DOHH2 (cell line): Measurements from ENCODE around the gene REPIN1.
A peak's percentile ranks its signal among the peaks of the same experiment; 100 is the strongest.

Source experiments
- H3F3A ChIP-seq: fragments of 200-600 bp; sonication (generic), shearing (Covaris generic); 2 replicates; pipeline ENCODE4 v1.6.0; 2016; ENCODE audit warnings: antibody characterized with exemption, mild to moderate bottlenecking; ENCODE audit not compliant: control insufficient read depth, insufficient read depth
- H3K27ac ChIP-seq: fragments of 200-600 bp; sonication (generic); 2 replicates; pipeline ENCODE4 v1.5.1; 2014; ENCODE audit warnings: low read depth, mild to moderate bottlenecking, low read length, moderate library complexity
- H3K27me3 ChIP-seq: fragments of 200-600 bp; sonication (generic); 2 replicates; pipeline ENCODE4 v1.6.1; 2014; ENCODE audit warnings: mild to moderate bottlenecking, low read length, mixed read lengths; ENCODE audit not compliant: control insufficient read depth
- H3K36me3 ChIP-seq: fragments of 200-600 bp; sonication (generic); 2 replicates; pipeline ENCODE4 v1.6.1; 2014; ENCODE audit warnings: mild to moderate bottlenecking, low read length, moderate library complexity, mixed read lengths; ENCODE audit not compliant: control insufficient read depth
- H3K4me1 ChIP-seq: fragments of 200-600 bp; sonication (generic); 2 replicates; pipeline ENCODE4 v1.6.1; 2014; ENCODE audit warnings: mild to moderate bottlenecking, low read length, mixed read lengths; ENCODE audit not compliant: control insufficient read depth
- H3K4me2 ChIP-seq: fragments of 200-600 bp; sonication (generic); 2 replicates; pipeline ENCODE4 v1.6.0; 2014; ENCODE audit warnings: mild to moderate bottlenecking, low read length, moderate library complexity
- H3K4me3 ChIP-seq: fragments of 200-600 bp; sonication (generic); 2 replicates; pipeline ENCODE4 v1.5.1; 2014; ENCODE audit warnings: mild to moderate bottlenecking, low read length, mixed read lengths
- H3K79me2 ChIP-seq: fragments of 200-600 bp; sonication (generic); 2 replicates; pipeline ENCODE4 v1.6.1; 2014; ENCODE audit warnings: mild to moderate bottlenecking, low read length, mixed read lengths; ENCODE audit not compliant: control insufficient read depth
- H3K9me2 ChIP-seq: fragments of 200-600 bp; sonication (generic); replicated peaks from 2 replicates; pipeline ENCODE4 v1.6.1; 2014; ENCODE audit warnings: mild to moderate bottlenecking, low read length, mixed read lengths; ENCODE audit not compliant: control insufficient read depth
- H3K9me3 ChIP-seq: fragments of 200-600 bp; sonication (generic); 2 replicates; pipeline ENCODE4 v1.6.1; 2014; ENCODE audit warnings: antibody characterized with exemption, low read length, mixed read lengths; ENCODE audit not compliant: control insufficient read depth, insufficient read depth
- H4K20me1 ChIP-seq: fragments of 200-600 bp; sonication (generic); 2 replicates; pipeline ENCODE4 v1.6.0; 2014; ENCODE audit warnings: low read depth, mild to moderate bottlenecking, antibody characterized with exemption, low read length, moderate library complexity; ENCODE audit not compliant: control insufficient read depth, insufficient read depth
- CTCF ChIP-seq: fragments of 200-600 bp; sonication (generic); IDR thresholded peaks from one replicate; pipeline ENCODE4 v1.5.1; 2014; ENCODE audit warnings: antibody characterized with exemption, mild to moderate bottlenecking, low read depth, low read length; ENCODE audit not compliant: poor library complexity, severe bottlenecking
- EZH2phosphoT487 ChIP-seq: fragments of 200-600 bp; sonication (generic); IDR thresholded peaks from 2 replicates; pipeline ENCODE4 v1.6.1; 2017; ENCODE audit warnings: borderline replicate concordance, mild to moderate bottlenecking, antibody characterized with exemption, low read length, moderate library complexity, mixed read lengths

Gene REPIN1

GRCh38 chr7:150420987-150421674 lies 52.5 kb downstream of the REPIN1 start:
- H3K36me3 ChIP-seq, result no peaks in the 10 kb centered on the region
- peaks cover 4% of the 10 kb centered on the region for H3K4me1 ChIP-seq
- peaks cover 9% of the 10 kb centered on the region for H3K27me3 ChIP-seq
- TF ChIP-seq CTCF (peak; percentile 90), EZH2phosphoT487 (0 out of 2 replicates have a peak, but pooled peaks have one; percentile 46)
- no peaks in the 10 kb centered on the region for H3K9me3 ChIP-seq
- H3F3A ChIP-seq, result no peaks in the 10 kb centered on the region
- H3K27ac ChIP-seq, result no peak overlapping the region
- H4K20me1 ChIP-seq, result no peaks in the 10 kb centered on the region
- H3K4me2 ChIP-seq, result peak overlapping the region; percentile 30
- no peaks in the 10 kb centered on the region for H3K9me2 ChIP-seq
- H3K4me3 ChIP-seq, result no peak overlapping the region
- H3K79me2 ChIP-seq, result no peaks in the 10 kb centered on the region

- Histone ChIP-seq H3K79me2 (no peaks in the 10 kb centered on the region), H3K9me3 (no peaks in the 10 kb centered on the region), H3F3A (no peaks in the 10 kb centered on the region), H3K4me1 (peaks cover 4% of the 10 kb centered on the region), H3K27ac (no peak overlapping the region), H3K27me3 (peaks cover 9% of the 10 kb centered on the region), H3K9me2 (no peaks in the 10 kb centered on the region), H3K4me3 (no peak overlapping the region), H4K20me1 (no peaks in the 10 kb centered on the region), H3K4me2 (no peak overlapping the region), H3K36me3 (no peaks in the 10 kb centered on the region)
- no peak for TF ChIP-seq EZH2phosphoT487
- no peak for TF ChIP-seq CTCF
Measured at GRCh38 chr7:150421831-150422230, 53.2 kb downstream of the REPIN1 start.
